SIG-M5 treated with dmso at 0.1 percent for 504 hours (cell line): Measurements from ENCODE around the gene BANK1.
"Not testable (repeated sequence)": the region's sequence is repeated elsewhere in the genome, so short reads cannot be mapped to it uniquely, and the experiment has no call there.

ENCODE experiments used
- DNase-seq: peaks from one replicate; lab custom pipeline; 2025; ENCODE audit not compliant: unreplicated experiment; lab: John Stamatoyannopoulos, UW

The BANK1 gene

DNA sequence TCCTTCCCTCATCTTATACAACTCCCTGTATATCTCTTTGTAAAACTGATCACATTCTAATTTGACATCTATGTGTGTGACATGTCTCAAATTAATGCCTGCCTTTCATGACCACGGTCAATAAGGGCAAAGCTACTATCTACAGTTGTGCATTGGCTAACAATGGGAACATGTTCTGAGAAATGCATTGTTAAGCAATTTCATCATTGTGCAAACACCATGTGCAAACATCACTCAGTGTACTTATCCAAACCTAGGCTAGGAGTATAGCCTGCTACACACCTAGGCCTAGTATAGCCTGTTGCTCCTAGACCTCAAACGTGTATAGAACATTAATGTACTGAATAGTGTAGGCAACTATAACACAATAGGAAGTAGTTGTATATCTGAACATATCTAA lies 95.0 kb downstream of the BANK1 start:
- DNase-seq, result peak; percentile 26

- no peak for DNase-seq
These were observed 96.3 kb downstream of the BANK1 start for GRCh38 chr4:101886826-101887225.

DNA sequence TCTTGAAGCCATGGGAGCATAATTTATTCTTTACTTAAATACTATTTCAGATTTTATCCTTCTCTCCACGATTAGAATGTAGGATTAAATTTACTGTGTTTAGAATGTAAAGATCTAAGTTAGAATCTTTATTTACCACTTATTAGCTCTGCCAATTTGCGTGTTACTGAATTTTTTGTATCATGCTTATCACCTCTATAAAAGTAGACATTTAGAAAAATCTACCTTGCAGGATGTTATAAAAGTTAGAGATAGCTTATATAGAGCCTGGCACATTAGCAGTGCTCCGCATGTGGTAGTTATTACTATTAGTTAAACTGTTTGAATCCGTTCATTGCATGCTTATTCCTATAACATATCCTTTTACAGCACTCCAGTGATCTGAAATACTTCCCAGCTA lies 97.9 kb downstream of the BANK1 start:
- DNase-seq, result no peak

DNA sequence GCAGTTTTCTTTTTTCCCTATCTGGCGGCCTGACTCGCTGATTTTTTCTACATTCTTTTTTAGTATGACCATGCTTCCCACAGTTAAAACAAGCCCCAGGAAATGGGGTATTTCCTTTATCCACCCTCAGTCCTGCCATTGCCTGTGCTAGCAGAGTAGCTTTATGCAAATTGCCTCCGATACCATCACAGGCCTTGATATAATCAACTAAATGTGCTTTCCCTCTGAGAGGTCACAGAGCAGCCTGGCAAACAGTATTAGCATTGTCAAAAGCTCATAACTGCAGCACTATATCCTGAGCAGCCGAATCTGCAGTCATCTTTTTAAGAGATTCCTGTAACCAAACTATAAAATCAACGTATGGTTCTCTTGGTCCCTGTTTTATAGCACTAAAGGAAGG lies 115.0 kb downstream of the BANK1 start:
- not testable (repeated sequence) for DNase-seq

DNA sequence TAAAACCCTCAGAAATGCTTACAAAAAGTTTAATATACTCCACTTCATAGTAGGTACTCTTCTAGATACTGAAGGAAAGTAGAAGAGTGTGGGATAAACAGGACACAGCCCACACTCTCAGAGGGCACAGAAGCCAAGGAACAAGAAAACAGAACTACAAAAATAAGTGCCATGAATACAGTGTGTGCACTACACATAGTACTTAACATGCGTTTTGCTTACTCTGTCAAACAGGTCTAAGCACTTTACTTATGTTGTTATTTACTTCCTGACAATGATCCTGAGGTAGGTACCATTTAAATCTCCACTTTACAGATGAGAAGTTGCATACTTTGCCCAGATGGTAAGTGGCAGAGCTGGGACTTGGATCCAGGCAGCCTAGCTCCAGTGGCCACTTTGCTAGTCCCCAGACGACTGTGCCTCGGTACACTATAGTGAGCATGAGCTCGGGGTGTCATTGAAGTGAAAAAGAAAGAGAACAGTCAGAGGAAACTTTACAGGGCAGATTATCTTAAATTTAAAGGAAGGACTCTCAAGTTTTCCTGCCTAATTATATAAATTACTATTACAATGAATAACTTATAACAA lies 120.3 kb downstream of the BANK1 start:
- DNase-seq, result no peak

- no peak for DNase-seq
These were observed 121.1 kb downstream of the BANK1 start for GRCh38 chr4:101911616-101912015.

- DNase-seq, result no peak
These were observed 124.2 kb downstream of the BANK1 start for GRCh38 chr4:101914761-101915160.

GRCh38 chr4:101919373-101919977 lies 128.9 kb downstream of the BANK1 start:
- no peak for DNase-seq

GRCh38 chr4:101921370-101921769 lies 130.8 kb downstream of the BANK1 start:
- DNase-seq, result no peak

GRCh38 chr4:101931619-101932018 lies 141.1 kb downstream of the BANK1 start:
- DNase-seq, result no peak

DNA sequence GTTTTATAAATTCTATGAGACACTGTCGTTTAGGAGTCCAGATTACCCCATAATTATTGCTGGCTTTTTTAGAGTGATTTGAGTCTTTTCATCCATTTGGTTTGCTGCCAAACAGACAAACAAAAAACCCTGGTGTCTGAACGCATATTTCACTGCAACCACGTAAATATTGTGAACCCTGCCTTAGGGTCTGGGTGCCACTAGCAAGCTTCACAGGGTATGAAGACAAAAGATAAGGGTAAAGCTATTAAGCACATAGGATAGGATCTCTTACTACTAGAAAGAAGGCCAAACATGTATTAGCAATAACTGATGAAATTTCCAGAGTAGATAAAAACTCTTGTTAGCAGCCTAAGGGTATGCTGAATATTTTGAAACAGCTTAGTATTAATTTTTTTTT lies 143.3 kb downstream of the BANK1 start:
- no peak for DNase-seq

- DNase-seq, result no peak
These were observed 148.3 kb downstream of the BANK1 start for GRCh38 chr4:101938836-101939235.

- no peak for DNase-seq
These were observed 151.4 kb downstream of the BANK1 start for GRCh38 chr4:101941816-101942358.

GRCh38 chr4:101942891-101943290 lies 152.4 kb downstream of the BANK1 start:
- no peak for DNase-seq

- DNase-seq, result no peak
These were observed 154.1 kb downstream of the BANK1 start for GRCh38 chr4:101944649-101945048.

DNA sequence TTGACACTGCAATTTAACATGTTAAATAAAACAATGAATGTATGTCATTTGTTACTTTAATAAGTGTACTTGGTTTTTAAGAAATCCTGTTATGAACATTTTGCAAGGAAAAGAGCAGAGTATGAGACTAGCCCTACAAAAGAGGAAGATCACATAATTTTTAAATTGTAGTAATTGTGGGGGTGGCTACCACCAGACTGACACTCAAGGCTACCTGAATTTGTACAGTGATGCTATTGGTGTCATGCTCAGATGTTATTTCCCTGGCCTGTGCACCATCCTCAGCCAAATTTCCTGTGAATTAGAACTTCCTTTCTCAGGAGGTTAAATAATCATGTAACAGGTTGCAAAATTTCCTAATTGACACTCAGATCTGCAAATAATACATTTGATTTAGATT lies 157.5 kb downstream of the BANK1 start:
- DNase-seq, result no peak

DNA sequence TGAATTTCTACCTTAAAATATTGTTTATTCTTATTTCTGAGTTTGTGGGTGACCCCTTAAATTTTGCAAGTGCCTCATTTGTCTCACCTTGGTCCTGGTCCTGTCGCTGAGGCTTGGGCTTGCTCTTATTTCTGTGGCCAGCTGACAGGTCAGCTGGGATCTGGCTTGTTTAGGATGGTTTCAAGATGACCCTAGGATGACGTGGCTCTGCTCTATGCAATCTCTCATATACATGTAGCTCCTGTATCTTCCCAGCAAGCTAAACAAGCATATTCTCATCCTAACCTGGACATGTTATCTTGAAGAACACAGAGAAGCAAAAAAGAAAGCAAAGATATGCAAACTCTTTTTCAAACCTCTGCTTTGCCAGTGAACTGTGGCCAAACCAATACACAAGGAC lies 158.4 kb downstream of the BANK1 start:
- no peak for DNase-seq

DNA sequence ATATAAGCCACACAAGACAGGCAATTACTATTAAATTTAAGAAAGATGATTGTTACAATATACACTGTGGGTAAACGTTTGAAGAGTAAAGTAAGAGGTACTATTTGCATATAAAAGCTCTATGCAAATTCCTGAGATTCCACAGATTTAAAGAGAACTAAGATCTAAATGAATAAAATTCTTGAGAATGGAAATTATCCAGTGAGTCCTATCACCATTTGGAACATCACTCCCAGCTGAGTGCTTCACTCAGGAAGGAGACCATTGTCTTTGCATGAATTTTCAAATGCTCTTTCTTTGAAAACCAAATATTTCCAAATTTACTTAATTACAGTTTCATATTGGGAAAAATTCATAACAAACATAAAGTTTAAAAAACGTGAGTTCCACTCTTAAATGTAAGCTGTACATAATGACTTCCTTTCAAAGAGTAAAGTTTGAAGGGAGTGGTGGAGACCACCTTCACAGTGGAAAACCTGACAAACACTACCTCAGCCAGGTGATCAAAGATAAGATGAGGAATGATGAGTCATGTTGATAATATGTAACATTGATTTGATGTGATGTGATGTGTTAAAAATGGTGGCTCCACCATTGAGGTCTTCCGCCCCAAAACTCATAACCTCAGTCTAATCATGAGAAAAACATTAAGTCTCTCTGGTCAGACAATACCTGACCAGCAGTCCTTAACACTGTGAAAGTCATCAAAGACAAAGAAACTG lies 159.9 kb downstream of the BANK1 start:
- DNase-seq, result no peak

DNA sequence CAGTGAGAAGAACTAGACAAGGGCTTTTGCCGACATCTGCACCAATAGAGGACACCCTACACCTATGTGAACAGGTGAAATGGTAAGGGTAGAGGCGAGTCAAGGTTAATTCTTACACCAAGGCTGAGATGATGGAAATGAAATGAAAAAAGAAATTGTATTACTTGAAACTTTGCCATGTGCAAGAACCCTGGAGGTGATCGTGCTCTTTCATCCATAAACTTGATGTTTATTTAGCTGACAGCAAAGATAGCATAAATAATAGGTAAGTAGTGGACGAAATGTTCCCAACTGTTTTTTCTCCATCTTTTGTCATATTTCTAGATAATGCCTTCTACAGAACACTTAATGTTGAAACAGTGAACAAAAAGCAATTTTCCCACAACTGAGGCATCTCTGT lies 162.5 kb downstream of the BANK1 start:
- no peak for DNase-seq

DNA sequence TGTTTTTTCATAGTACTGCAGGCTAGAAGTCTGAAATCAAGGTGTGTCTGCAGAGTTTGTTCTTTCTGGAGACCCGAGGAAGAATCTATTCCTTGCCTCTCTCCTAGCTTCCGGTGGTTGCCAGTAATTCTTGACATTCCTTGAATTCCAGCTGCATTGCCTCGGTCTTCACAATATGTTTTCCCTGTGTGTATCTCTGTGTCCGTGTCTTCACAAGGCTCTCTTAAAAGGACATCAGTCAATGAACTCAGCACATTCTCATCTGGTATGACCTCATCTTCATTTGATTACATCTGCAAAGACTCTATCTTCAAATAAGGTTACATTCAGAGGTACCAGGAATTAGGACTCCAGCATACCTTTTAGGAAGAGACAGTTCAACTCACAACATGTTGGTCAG lies 163.4 kb downstream of the BANK1 start:
- no peak for DNase-seq

DNA sequence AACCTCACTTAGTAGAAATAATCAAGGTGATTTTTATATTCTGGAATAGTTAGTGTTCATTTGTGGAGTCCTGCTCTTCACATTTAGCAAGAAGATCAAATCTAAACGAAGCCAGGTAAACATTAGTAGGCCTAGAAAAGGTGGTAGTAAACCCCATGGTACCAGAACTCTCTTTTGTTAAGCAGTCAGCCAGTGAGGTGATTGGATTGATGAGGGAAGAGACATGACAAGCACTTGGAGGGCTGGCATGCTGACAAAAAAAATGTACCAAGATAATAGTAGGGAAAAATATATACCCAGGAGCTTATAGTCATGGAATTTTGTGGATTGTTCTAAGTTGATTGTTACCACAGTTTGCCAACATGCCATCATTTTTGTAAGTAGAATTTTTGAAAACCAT lies 163.8 kb downstream of the BANK1 start:
- no peak for DNase-seq

DNA sequence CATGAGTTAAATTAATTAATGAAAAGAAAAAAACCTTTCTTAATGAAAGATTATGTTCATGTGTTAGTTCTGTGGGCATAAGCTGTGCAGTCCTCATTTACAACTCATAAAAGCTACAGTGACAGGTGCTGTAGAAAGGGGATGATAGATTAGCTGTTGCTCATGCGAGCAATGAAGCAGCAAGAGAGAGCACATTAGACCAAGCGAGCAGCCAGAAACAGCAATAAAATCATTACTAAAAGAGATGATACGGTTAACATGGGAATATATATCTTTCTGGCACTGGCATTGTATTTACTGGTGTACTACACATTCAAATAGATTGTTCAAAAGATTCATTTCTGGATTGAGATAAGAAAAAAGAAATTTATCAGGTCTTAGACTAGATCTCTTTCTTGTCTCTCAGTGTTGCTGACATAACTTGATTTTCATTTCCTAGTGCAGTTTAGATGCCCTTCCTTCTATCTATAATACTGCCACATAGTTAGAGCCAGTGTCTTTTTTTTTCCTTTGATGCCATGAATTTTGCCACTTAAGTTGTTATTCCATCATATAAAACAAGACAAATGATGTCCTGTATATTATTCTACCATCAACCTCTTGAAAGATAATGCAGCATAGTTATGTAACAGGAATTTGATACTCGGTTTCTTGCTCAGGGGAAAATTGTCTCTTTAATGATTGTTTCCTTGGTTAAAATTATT lies 164.6 kb downstream of the BANK1 start:
- no peak for DNase-seq
